ENCODE measurements around the gene PHACTR4. TPM values are rescaled to one million over a fixed set of nuclear protein-coding genes. Genes with fewer than 3 reads are reported as not detected.

PHACTR4 gene
- total and polyA plus RNA-seq, 2 donors (not counting 3 experiments of a cell fraction or from before 2014, with no cell fraction given): 25.4 to 61.0 TPM

GRCh38 chr1:28437924-28438699 is 68.6 kb downstream of the PHACTR4 start:
- ChIA-PET POLR2A (interaction anchor here (0.6 to 1.9 kb wide), 20 partner anchors 9 to 571 kb away, joined by 3 to 14 read pairs (median 4); partner anchors contain the start of gene RCC1), CTCF (interaction anchor here (0.8 to 3.9 kb wide), 12 partner anchors 9 to 38 kb away, joined by 3 to 20 read pairs (median 4); no protein-coding TSS in a partner anchor)
- TSS peak; percentile 82 for BruUV-seq (replicated peaks)
- peak; percentile 91 for FAIRE-seq
- Histone ChIP-seq H3K27me3 (ENCODE audit: control insufficient read depth in 2 of 2, insufficient read depth in 2 of 2, low read length in 2 of 2) (no peaks in the 10 kb centered on the region), H3K9me1 (replicated peaks; ENCODE audit: control insufficient read depth, extremely low read depth, insufficient read depth, low read length) (no peaks in the 10 kb centered on the region), H3K4me3 (replicated peaks in 1 of 3; ENCODE audit: insufficient read depth in 1 of 3, low read depth in 1 of 3, low read length in 3 of 3) (peak overlapping the region; percentile 31 to 72 (median 33)), H3K79me2 (ENCODE audit: control insufficient read depth, insufficient read depth, low read length) (peaks cover 28% of the 10 kb centered on the region), H4K20me1 (replicated peaks; ENCODE audit: control insufficient read depth, extremely low read depth, insufficient read depth, low read length) (no peaks in the 10 kb centered on the region), H3K9me3 (replicated peaks; ENCODE audit: control insufficient read depth, insufficient read depth, low read length) (no peaks in the 10 kb centered on the region), H3K9ac (replicated peaks; ENCODE audit: extremely low read depth, insufficient read depth, low read length) (peak overlapping the region; percentile 39), H3K36me3 (ENCODE audit: control insufficient read depth in 2 of 2, extremely low read depth in 1 of 2, insufficient read depth in 2 of 2, low read length in 2 of 2) (no peaks in the 10 kb centered on the region), H3K4me1 (ENCODE audit: control insufficient read depth, extremely low read depth, insufficient read depth, low read length) (peaks cover 27% of the 10 kb centered on the region), H3K4me2 (ENCODE audit: insufficient read depth, low read length) (peak overlapping the region; percentile 55), H2AFZ (ENCODE audit: low read depth, low read length) (no peak overlapping the region), H3K27ac (ENCODE audit: insufficient read depth, low read depth, low read length) (peak overlapping the region; percentile 49)
- intact Hi-C loops (cut with micrococcal nuclease) (loop anchor here (1.0 to 2.0 kb wide), 3 partner anchors 8 to 17 kb away; no protein-coding TSS in a partner anchor), dilution Hi-C loops (cut with MboI; ENCODE audit: extremely low pct_ligation_motif_present, low sequenced_read_pairs) (no loop called here)
- TF ChIP-seq JUN (IDR thresholded peaks at IDR 0.05; ENCODE audit: borderline replicate concordance, insufficient read depth, insufficient read length, low read depth): peak; percentile 27
- no peak for TF ChIP-seq GATA2 (IDR thresholded peaks at IDR 0.05; ENCODE audit: insufficient read depth, insufficient read length, low read depth, low read length)
- peak; percentile 99 for TF ChIP-seq POLR2A (IDR thresholded peaks at IDR 0.05; ENCODE audit: low read depth, low read length)
- TF ChIP-seq POLR2AphosphoS5 (IDR thresholded peaks at IDR 0.05; ENCODE audit: insufficient read depth, low read depth, low read length): peak; percentile 98
- DNase-seq (ENCODE audit: low read depth, low spot score): peak; percentile 95

GRCh38 chr1:28439320-28439719 is 69.8 kb downstream of the PHACTR4 start:
- CTCF ChIA-PET: interaction anchor here (1.4 to 1.7 kb wide), 2 partner anchors 11 to 29 kb away, joined by 4 to 7 read pairs; no protein-coding TSS in a partner anchor

More at GRCh38 chr1:28439320-28439719, 69.8 kb downstream of the PHACTR4 start:
- peak overlapping the region; percentile 39 for H3K9ac ChIP-seq (replicated peaks; ENCODE audit: extremely low read depth, insufficient read depth, low read length)
- peak overlapping the region; percentile 45 for H3K27ac ChIP-seq (ENCODE audit: insufficient read depth, low read depth, low read length)
- H3K4me3 ChIP-seq (replicated peaks in 1 of 3; ENCODE audit: insufficient read depth in 1 of 3, low read depth in 1 of 3, low read length in 3 of 3): peak overlapping the region; percentile 31 to 72 (median 33)
- no peak overlapping the region for H2AFZ ChIP-seq (ENCODE audit: low read depth, low read length)
- BruUV-seq (replicated peaks): no TSS peak
- peak overlapping the region; percentile 55 for H3K4me2 ChIP-seq (ENCODE audit: insufficient read depth, low read length)
- H4K20me1 ChIP-seq (replicated peaks; ENCODE audit: control insufficient read depth, extremely low read depth, insufficient read depth, low read length): no peaks in the 10 kb centered on the region
- no peaks in the 10 kb centered on the region for H3K27me3 ChIP-seq (ENCODE audit: control insufficient read depth in 2 of 2, insufficient read depth in 2 of 2, low read length in 2 of 2)
- intact Hi-C loops (cut with micrococcal nuclease): loop anchor here (2.0 kb wide), 1 partner anchor 17 kb away; no protein-coding TSS in a partner anchor
- no peak for TF ChIP-seq MYC (IDR thresholded peaks at IDR 0.05; ENCODE audit: low read depth, low read length)
- peak; percentile 43 for TF ChIP-seq FOS (IDR thresholded peaks at IDR 0.05; ENCODE audit: borderline replicate concordance, insufficient read depth, low read length)
- TF ChIP-seq JUN (IDR thresholded peaks at IDR 0.05; ENCODE audit: borderline replicate concordance, insufficient read depth, insufficient read length, low read depth): peak; percentile 34
- H3K36me3 ChIP-seq (ENCODE audit: control insufficient read depth in 2 of 2, extremely low read depth in 1 of 2, insufficient read depth in 2 of 2, low read length in 2 of 2): no peaks in the 10 kb centered on the region
- H3K9me3 ChIP-seq (replicated peaks; ENCODE audit: control insufficient read depth, insufficient read depth, low read length): no peaks in the 10 kb centered on the region
- H3K9me1 ChIP-seq (replicated peaks; ENCODE audit: control insufficient read depth, extremely low read depth, insufficient read depth, low read length): no peaks in the 10 kb centered on the region
- FAIRE-seq (no peak), DNase-seq (ENCODE audit: low read depth, low spot score) (peak; percentile 38)
- H3K4me1 ChIP-seq (ENCODE audit: control insufficient read depth, extremely low read depth, insufficient read depth, low read length): peaks cover 27% of the 10 kb centered on the region
- dilution Hi-C loops (cut with MboI; ENCODE audit: extremely low pct_ligation_motif_present, low sequenced_read_pairs): no loop called here
- peaks cover 33% of the 10 kb centered on the region for H3K79me2 ChIP-seq (ENCODE audit: control insufficient read depth, insufficient read depth, low read length)
- POLR2A ChIA-PET: no interaction called here

All from endothelial cell of umbilical vein (primary cell).